SK-N-SH (cell line): ENCODE results near the gene VCX3B.

Experiments used
- CHD2 ChIP-seq: fragments of 150-350 bp; IDR thresholded peaks from 2 replicates; pipeline ENCODE4 v1.6.1; 2018; ENCODE audit warnings: low read length; ENCODE audit not compliant: partially characterized antibody
- EP300 ChIP-seq, 2 experiments: IDR thresholded peaks; 2 replicates each; pipeline versions ENCODE4 v1.4.0 to v1.6.1; 2012; ENCODE audit warnings: borderline replicate concordance in 1 of 2, low read depth in 1 of 2, low read length in 1 of 2
- FOXM1 ChIP-seq: IDR thresholded peaks from 2 replicates; pipeline ENCODE4 v1.4.0; 2012; ENCODE audit warnings: low read depth, mild to moderate bottlenecking
- NRF1 ChIP-seq: IDR thresholded peaks from 2 replicates; pipeline ENCODE4 v1.6.1; 2012; ENCODE audit warnings: low read depth, mild to moderate bottlenecking, low read length
- POLR2AphosphoS5 ChIP-seq: IDR thresholded peaks from 2 replicates; pipeline ENCODE4 v1.6.1; 2012; ENCODE audit warnings: low read depth, low read length
- RFX5 ChIP-seq: IDR thresholded peaks from 2 replicates; pipeline ENCODE4 v1.6.1; 2012; ENCODE audit warnings: mild to moderate bottlenecking, improper control_type of control experiment, low read length
- TCF12 ChIP-seq: IDR thresholded peaks from 2 replicates; pipeline ENCODE4 v1.4.0; 2012
- TF ChIP-seq, protein P1 (sequence below): IDR thresholded peaks from 2 replicates; pipeline ENCODE4 v1.6.1; 2012; ENCODE audit warnings: mild to moderate bottlenecking, low read depth, low read length, moderate library complexity
- TF ChIP-seq, protein P2 (sequence below): fragments of 150-350 bp; IDR thresholded peaks from 2 replicates; pipeline ENCODE4 v1.6.1; 2017; ENCODE audit warnings: antibody characterized with exemption, low read length, low read depth, borderline replicate concordance
- TF ChIP-seq, protein P3 (sequence below): fragments of 200-600 bp; sonication (generic); IDR thresholded peaks from 2 replicates; pipeline ENCODE4 v1.6.1; 2017; ENCODE audit warnings: antibody characterized with exemption, mild to moderate bottlenecking, moderate library complexity
- TF ChIP-seq, protein P4 (sequence below): IDR thresholded peaks from 2 replicates; pipeline ENCODE4; 2012

DNA sequence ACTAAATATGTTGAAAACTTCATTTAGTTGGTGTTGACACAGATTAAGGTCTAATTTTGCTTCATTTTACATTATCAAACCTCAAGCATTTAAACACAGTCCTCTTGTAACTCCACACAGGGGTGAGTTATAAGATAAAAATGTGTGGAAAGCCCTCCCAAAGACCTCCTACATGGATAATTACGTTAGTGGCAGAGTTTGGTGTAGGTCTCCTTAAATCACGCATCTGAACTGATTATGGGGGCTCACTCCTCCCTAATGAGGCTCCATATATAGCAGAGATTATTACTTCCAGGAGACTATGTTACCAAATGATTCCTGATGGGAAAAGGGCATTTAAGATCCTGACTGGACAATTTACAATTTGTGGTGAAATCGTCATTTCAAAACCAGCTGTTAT, 32.2 kb upstream of the VCX3B start:
- TF ChIP-seq, protein P1, sequence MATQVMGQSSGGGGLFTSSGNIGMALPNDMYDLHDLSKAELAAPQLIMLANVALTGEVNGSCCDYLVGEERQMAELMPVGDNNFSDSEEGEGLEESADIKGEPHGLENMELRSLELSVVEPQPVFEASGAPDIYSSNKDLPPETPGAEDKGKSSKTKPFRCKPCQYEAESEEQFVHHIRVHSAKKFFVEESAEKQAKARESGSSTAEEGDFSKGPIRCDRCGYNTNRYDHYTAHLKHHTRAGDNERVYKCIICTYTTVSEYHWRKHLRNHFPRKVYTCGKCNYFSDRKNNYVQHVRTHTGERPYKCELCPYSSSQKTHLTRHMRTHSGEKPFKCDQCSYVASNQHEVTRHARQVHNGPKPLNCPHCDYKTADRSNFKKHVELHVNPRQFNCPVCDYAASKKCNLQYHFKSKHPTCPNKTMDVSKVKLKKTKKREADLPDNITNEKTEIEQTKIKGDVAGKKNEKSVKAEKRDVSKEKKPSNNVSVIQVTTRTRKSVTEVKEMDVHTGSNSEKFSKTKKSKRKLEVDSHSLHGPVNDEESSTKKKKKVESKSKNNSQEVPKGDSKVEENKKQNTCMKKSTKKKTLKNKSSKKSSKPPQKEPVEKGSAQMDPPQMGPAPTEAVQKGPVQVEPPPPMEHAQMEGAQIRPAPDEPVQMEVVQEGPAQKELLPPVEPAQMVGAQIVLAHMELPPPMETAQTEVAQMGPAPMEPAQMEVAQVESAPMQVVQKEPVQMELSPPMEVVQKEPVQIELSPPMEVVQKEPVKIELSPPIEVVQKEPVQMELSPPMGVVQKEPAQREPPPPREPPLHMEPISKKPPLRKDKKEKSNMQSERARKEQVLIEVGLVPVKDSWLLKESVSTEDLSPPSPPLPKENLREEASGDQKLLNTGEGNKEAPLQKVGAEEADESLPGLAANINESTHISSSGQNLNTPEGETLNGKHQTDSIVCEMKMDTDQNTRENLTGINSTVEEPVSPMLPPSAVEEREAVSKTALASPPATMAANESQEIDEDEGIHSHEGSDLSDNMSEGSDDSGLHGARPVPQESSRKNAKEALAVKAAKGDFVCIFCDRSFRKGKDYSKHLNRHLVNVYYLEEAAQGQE, result no peak
- TF ChIP-seq POLR2AphosphoS5, result no peak
- TF ChIP-seq, protein P2, sequence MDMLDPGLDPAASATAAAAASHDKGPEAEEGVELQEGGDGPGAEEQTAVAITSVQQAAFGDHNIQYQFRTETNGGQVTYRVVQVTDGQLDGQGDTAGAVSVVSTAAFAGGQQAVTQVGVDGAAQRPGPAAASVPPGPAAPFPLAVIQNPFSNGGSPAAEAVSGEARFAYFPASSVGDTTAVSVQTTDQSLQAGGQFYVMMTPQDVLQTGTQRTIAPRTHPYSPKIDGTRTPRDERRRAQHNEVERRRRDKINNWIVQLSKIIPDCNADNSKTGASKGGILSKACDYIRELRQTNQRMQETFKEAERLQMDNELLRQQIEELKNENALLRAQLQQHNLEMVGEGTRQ, result no peak
- TF ChIP-seq, protein P3, sequence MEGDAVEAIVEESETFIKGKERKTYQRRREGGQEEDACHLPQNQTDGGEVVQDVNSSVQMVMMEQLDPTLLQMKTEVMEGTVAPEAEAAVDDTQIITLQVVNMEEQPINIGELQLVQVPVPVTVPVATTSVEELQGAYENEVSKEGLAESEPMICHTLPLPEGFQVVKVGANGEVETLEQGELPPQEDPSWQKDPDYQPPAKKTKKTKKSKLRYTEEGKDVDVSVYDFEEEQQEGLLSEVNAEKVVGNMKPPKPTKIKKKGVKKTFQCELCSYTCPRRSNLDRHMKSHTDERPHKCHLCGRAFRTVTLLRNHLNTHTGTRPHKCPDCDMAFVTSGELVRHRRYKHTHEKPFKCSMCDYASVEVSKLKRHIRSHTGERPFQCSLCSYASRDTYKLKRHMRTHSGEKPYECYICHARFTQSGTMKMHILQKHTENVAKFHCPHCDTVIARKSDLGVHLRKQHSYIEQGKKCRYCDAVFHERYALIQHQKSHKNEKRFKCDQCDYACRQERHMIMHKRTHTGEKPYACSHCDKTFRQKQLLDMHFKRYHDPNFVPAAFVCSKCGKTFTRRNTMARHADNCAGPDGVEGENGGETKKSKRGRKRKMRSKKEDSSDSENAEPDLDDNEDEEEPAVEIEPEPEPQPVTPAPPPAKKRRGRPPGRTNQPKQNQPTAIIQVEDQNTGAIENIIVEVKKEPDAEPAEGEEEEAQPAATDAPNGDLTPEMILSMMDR, result no peak
- no peak for TF ChIP-seq NRF1
- TF ChIP-seq, protein P4, sequence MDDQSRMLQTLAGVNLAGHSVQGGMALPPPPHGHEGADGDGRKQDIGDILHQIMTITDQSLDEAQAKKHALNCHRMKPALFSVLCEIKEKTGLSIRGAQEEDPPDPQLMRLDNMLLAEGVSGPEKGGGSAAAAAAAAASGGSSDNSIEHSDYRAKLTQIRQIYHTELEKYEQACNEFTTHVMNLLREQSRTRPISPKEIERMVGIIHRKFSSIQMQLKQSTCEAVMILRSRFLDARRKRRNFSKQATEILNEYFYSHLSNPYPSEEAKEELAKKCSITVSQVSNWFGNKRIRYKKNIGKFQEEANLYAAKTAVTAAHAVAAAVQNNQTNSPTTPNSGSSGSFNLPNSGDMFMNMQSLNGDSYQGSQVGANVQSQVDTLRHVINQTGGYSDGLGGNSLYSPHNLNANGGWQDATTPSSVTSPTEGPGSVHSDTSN, result no peak
- no peak for TF ChIP-seq FOXM1
- no peak for TF ChIP-seq RFX5
- no peak for TF ChIP-seq EP300 (IDR thresholded peaks at IDR 0.05; ENCODE audit: borderline replicate concordance in 1 of 2, low read depth in 1 of 2, low read length in 1 of 2)
- no peak for TF ChIP-seq CHD2
- TF ChIP-seq TCF12, result no peak
